ENCODE data around the gene IL22RA1.

Gene IL22RA1

DNA sequence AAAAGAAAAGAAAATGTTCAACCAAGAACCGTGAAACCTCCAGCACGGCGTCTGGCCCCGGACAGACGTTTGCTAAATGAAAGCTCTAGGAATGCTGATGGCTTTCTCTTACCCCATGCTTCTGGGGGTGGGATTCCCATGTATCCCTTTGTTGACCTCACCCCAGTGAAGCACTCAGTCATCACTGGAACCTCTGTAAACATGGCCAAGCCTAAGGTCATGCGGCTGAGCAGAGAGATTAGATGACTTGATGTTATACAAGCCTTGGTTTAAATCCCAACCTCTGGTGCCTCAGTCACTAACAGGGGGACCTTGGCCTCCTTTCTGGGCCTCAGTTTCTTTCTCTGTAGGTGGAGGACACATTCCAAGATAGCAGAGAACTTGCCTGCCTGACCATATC lies 28.2 kb downstream of the IL22RA1 start:
- DNase-seq (ENCODE audit: low read depth): no peak

DNA sequence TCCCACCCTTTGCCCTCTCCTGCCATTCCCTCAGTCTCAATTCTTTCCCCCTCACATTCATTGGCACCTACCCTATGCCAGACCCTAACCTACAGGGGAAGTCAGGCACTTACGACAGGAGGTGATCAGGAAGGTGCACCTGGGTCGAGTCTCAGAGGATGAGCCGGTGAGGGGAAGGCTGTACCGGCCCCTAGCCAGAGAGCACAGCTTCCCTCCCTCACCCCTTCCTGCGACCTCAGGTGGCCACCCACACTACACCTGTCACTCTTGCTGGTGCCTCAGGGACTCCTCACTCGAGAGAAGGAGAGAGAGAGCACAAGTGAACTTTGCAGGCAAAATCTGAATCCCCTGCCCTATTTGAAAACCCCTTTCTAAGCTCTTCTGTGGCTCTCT lies 29.3 kb downstream of the IL22RA1 start:
- DNase-seq (ENCODE audit: low read depth): no peak

DNA sequence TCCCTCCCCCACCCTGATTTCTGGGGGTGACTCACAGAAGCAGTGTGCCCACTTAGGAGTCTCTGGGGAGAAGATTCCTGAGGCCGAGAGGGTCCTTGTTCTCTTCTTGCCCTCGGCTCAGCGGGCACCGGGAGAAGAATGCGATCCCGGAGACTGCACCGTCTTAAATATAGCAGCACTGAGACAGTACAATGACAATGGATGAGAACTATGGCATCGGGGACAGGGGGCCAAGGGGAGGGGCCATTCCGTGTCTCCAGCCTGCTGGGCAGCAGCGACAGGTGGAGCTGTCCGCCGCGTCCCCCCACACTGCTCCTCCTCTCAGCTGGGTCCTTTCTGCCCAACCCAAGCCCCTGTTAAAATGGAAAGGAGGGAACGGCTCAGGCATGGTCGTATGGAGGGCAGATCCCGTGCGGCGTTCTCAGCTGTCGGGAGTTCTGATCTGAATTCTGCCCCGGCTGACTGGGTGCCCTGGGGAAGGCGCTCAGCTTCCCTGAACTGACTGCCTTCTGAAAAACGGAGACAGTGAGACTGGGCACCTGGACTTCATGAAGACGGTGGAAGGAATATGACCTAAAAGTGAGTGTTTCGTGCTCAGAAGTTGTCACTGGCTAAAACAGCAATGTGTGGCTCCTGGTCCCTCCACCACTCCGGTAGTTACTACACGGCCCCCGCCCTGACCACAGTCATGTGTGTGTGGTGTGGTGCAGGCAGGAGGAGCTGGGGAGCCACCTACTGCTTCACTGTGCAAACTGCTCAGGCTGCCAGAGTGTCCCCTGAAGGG lies 30.8 kb downstream of the IL22RA1 start, which contains the start of gene MYOM3:
Gene MYOM3 (minus strand): TSS at position 140 of the 784 bp plus-strand sequence. CDS start 3,499 bp downstream, outside the sequence.
- peak; percentile 9 for DNase-seq (ENCODE audit: low read depth)

DNA sequence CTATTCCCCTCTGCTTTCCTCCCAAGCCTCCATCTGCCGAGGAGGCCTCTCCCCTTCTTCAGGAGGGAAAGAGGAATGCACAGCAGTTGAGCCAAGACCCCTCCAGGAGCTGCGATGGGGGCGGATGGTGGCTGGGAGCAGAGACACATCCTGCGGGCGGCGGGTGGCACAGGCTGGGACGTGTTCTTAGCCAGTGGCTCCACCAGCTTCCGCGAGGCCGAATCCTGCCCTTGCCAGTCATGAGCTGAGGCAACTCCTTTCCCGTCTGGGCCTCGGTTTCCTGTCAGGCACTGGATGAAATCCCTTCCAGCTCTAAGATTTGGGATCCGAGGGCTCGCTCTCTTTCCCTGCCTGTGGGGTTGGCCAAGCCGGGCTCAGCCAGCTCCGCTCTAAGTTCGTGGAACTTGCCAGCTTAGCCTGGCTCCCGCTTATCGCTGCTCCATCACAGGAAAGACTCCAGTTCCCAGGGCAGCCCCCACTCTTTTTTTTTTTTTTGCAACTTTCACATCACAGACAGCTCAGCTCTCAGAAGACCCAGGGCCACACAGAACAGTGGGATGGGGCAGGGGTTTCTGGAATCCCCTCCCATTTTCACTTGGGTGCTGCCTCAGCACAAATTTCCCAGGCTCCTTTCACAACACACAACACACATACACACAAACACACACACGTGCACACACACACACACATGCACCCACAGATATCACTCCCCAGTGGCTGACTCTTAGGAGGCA lies 31.5 kb downstream of the IL22RA1 start:
- no peak for DNase-seq (ENCODE audit: low read depth)

DNA sequence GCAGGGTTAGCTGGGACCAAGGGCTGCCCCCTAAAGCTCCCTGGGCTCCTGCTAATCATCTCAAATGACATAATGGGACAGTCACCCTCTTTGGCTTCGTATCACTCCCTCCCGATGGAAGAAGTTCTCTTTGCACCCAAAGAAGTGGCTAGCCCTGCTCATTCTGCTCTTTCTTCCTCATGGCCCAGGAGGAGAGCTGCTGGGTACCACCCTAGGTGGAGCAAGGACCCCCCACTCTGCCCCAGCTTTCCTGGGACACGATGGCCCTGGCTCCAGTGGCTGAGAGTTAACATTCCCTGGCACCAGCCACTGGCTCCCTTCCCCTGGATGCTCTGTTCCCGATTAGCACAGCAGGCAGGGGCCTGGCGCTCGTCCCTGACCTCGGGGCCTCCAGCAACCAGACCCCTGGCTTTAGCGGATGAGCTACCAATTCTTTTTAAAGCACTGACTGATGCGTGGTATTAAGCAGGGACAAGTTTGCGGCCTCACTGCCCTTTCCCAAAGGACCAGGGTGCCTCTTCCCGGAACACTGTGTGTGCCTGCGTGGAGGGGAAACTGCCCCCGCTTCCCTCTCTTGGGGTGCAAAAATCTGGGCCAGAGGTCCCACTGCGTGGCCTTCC lies 32.2 kb downstream of the IL22RA1 start:
- no peak for DNase-seq (ENCODE audit: low read depth)

DNA sequence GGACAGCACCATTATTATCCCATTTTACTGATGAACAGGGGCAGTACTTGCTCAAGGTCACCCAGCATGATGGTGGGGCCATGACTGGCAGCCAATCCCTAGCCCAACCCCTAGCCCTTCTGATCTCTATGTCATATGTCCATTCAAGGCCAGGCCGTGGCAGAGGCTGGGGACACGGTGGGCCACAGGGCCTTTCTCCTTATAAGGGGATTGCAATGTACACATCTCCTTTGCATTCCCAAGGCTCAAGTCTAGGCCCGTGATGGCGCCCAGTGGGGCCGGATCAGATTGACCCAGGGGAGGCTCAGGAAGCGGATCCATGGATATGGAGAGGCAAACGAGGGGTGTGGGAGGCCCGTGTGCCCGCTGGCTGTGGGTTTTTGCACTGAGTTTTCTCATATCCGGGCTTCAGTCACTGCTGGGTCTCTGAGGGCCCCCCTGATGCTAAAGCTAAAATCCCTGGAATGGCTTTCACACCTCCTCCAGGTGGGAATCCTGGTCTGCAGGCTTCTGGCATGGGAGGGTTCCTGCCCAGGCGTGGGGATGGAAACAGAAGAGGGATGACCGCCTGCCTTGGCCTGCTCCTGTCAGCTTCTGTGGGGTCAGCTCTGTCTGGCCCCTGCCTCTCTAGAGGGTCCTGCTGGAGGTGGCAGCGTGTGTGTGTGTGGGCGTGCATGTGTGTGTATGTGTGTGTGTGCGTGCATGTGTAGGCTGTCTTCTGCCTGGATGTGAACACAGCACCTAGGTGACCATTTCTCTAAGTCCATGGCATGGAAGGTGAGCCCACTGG lies 33.1 kb downstream of the IL22RA1 start:
- DNase-seq (ENCODE audit: low read depth): no peak

DNA sequence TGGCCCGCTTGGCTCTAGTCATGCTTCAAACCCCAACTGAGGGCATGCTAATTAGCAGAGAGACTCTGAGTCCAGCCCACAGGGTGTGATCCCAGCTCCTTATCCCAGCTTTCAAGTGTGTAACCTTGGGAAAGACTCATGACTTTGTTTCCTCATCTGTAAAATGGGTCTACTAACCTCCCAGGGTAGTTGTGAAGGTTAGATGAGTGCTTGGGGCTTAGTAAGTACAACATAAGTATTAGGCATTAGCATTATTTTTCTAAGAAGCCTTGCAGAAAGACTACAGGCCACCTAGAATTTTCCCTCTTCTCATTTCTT lies 33.8 kb downstream of the IL22RA1 start:
- DNase-seq (ENCODE audit: low read depth): no peak

DNA sequence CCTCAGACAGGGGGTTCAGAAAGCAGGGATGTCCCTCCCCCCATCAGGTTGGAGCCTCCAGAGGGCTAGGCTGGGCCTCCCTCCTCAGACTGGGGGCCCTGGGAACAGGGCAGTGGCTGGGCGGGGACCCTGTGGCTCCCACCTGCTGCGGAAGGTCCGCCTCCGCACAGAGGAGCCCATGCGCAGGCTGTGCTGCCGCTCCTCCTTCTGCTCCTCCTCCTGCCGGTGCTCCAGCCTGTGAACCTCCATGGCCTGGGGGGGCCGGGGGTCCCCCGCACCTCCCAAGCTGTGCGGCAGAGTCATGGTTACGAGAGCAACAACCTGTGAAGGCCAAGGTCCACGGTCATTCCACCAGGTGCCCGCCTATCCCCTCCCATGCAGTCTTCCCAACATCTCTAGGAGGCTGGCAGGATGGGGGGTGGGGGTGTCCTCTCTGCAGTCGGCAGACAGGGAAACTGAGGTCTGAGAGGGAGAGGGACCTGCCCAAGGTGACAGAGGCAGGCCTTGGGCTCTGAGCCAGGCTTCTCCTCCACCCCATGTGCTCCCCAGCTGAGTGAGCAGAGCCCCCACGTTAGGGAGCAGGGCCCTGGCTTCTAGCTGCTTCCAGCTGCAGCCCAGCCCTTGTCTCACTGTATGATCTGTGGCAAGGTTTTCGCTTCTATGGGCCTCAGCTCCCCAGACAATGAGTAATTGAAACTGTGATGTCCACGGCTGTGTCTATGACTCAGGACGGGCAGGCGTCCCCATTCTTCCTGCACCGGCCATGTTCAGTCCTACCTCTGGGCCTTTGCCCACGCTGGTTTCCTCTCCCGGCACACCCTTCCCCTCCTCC lies 34.4 kb downstream of the IL22RA1 start:
- DNase-seq (ENCODE audit: low read depth): no peak

DNA sequence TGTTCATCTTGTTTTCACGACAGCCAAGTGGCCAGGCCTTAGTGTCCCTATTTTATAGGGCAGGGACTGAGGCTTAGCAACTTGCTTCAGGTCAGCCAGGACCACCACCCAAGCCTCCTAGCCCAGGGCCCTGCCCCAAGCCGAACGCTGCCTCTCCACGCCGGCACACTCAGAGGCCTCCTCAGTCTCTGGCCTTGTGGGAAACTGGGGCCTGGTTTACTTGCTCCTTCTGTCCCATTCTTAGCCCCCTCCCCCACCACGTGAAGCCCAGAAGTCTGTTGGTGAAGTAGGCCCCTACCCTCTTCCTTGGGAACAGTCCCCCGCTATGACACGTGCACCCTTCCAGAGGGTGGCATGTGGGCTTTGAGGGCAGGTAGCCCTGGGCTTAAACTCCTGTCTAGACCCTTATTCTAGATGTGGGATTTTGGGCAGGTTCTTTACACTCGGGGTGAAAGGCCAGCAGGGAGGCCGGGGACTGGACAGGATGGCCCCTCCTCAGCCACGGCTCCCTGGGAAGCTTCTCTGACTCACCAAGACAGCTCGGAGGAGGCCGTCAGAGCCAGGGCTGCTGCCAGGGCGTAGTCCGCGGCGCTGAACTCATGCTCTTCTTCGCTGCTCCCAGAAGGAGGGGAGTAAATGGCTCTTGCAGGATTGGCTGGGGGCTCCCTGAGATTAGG lies 35.3 kb downstream of the IL22RA1 start:
- DNase-seq (ENCODE audit: low read depth): no peak

DNA sequence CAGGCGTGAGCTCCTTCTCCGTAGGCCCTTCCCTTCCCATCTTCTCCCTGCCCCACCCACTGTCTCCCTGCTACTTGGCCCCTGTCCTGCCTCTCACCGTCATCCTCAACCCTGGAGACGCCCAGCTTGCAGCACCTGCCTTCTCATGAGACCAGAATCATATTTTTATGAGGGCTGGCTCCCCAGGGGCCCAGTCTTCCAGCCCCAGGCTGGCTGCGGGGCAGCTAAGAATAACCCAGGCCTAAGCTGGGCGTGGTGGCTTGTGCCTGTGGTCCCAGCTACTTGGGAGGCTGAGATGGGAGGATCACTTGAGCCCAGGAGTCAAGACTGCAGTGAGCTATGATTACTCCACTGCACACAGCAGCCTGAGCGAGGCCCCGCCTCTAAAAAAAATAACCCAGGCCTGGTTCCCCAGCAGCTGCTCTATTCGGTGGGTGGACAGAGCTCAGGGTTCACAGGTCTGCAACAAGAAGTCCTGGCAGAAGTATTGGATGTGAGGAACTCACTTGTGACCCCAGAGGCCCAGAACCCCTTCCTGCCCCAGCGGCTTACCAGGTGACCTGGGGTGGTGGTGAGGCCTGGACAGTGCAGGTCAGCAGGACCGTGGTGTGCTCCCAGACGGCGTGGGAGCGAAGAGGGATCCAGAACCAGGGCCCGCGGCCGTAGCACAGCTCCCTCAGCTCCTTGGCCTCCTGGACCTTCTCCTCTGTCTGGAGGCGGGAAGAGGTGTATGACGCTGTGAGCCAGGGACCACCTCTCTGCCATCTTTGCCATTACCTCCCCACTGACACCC lies 37.4 kb downstream of the IL22RA1 start:
- DNase-seq (ENCODE audit: low read depth): no peak

DNA sequence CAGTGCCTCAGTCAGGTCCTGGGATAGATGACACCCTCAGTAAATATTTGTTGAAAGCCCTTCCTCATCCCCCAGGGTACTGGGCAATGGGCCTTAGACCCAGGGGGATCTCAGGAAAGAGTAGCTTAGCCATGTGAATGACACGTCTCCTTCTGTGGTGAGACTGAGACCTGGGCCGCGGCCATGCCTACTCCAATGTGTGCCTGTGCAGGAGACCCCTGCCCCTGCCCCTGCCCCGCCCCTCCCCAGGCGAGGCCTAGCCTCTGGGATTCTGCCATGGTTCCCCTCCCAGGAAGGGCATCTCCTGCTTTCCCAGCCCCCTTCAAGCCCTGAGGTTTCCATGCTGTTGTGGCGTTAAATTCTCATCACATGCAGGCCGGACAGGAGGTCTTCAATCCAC lies 38.1 kb downstream of the IL22RA1 start:
- no peak for DNase-seq (ENCODE audit: low read depth)

DNA sequence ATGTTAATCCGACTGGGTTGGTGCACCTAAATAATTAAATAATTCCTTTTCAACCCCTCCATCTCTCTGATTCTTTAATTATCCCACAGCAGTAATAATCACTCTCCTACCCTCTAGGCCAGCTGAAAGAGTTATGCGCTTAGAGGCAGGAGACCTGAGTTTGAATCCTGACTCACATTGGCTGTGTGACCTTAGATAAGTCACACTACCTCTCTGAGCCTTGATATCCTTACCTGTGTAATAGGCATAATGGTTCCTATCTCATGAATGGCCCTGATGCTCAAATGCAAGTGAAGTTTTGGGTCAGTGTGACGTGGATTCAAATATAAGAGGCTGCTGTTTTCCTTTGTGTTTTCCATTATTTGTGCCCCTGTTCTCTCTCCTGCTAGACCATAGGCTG lies 39.1 kb downstream of the IL22RA1 start:
- DNase-seq (ENCODE audit: low read depth): no peak

DNA sequence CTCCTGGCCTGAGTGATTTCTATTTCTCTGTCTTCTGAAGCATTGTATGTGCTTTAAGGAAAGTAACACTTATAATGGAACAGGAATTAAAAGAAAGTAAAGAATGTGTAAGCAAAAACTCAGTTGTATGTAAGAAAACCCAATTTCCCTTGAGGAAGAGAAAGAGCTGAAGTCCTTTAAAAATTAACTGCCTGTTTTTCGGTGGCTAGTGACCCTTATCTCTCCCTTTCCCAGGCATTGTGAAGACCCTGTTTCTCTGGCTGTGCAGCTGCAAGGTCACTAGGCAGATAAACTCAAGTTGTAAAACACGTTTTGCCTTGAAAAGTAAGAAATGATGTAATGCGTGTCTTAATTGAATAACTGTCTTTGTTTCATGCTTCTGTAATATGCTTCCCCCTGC lies 39.5 kb downstream of the IL22RA1 start:
- no peak for DNase-seq (ENCODE audit: low read depth)

DNA sequence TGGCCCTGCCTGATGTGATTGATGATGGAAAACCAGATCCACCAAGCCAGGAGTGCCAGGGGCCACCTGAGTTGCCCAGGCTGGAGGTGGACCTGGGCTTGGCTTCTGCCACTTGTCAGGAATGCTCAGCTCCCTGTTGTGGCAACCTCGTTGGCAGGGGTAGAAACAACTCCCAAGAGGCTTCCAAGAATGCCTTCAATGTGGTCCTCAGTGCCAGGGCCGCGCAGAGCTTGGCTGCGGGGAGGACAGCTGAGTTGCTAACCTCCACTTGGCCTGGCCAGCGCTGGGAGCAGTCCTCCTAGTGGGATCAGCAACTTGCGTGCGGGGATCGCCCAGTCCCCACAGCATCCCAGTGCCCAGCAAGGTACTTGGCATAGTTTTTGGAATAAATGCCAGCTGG lies 40.0 kb downstream of the IL22RA1 start:
- no peak for DNase-seq (ENCODE audit: low read depth)

DNA sequence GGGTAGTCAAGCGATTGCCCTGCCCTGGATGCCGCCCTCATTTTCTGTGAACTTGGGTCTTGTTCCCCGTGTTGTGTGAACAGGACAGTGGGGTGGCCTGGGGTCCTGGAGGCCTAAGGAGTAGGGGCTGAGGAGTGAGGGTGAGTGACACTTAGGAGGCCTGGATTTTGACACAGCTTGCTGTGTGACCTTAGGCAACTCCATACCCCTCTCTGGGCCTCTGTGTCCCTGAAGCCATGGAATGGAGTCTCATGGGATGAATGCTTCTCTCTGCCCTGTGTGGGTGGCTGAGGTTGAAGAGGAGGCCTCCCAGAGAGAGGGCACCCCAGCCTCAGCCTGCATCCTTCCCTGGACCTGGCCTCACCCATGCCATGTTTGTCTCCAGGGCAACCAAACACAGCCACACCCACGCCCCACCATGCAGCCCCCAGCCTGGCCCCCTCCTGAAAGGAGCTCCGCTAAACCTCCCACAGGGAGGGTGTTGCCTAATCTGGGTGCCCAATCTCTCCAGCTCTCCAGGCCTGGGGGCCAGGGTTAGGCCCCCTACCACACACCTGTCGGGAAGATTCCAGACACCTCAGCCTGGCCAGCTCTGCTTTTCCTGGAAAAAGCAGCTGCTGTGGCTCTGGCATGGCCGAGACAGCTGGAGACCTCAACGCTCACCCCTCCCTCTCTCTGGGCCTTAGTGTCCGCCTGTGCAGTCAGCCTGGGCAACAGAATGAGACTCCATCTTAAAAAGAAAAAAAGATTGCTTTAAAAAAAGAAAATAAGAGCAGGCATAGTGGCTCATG lies 40.9 kb downstream of the IL22RA1 start:
- DNase-seq (ENCODE audit: low read depth): no peak

DNA sequence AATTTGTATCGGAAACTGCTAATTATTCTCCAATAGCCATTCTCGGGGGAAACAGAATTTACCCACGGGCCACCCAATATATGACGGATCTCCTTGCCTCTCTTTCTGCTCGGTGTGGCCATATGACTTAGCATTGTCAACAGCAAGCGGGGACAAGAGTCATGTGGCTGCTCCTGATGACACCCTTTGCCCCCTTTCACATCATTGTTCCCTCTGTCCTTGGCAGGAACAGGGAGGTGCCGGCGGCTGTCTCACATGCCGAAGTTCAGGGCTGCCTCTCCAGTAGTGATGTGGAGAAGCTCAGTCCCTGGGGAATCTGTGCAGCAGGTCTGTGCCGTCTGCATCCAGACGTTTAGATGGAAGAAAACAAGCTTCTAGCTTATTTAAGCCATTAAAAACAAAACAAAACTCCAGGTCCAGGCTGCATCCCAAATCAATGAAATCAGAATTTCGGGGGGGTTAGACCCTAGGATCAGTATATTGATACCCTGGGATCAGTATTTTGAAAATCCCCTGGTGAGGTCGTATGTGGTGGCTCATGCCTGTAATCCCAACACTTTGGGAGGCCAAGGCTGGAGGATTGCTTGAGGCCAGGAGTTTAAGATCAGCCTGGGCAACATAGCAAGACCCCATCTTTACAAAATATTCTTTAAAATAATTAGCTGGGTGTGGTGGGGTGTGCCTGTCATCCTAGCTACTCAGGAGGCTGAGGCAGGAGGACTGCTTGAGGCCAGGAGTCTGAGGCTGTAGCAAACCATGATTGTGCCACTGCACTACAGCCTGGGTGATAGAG lies 41.8 kb downstream of the IL22RA1 start:
- no peak for DNase-seq (ENCODE audit: low read depth)

DNA sequence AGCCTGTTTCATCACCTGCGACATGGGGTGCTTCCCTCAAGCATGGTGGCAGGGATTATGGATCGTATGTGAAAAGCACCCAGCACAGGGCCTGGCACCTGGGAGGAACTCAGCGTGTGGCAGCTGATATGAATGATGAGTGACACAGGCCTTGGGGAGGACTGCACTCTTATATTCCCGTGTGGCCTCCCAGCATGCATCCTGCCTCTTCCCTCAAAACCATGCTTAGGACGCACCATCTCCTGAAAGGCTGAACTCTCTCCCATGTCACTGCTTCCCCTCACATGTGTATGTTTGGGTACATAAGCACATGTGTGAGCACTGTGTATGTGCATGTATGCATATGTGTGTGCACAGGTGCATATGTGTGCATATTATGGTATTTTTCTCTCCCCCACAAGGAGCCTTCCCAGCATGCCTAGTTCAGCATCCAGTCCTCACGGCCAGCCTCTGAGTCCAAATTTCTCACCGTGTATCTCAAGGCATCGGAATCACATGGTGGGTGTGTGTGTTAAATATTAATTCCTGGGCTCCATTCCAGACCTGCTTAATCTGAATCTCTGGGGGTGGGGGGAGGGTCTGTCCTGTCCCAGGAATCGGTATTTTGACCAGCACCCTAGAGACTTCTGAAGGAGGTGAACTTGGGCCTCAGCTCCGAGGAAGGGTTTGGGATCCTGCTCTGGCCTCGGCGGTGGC lies 43.8 kb downstream of the IL22RA1 start:
- no peak for DNase-seq (ENCODE audit: low read depth)

DNA sequence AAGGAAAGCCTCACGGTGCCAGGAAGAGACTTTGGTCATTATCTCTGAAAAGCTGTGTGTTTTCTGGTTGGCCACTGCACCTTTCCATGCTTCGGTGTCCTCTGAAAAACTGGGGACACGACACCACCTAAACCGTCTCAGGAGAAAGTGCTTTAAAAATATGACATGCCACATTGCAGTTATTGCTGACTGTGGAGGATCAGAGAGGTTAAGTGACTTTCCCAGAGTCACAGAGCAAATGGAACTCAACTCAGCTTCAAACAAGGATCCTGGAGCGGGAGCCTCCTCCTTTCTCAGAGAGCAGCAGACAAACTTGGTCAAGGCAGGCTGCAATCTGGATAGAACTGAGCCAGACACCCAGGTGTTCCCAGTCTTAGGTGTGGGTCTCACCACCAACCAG lies 44.8 kb downstream of the IL22RA1 start:
- no peak for DNase-seq (ENCODE audit: low read depth)
